Naive thymus-derived CD4-positive, alpha-beta T cell (primary cell): ENCODE results near the gene ZNRD2. TPM values are rescaled to one million over a fixed set of nuclear protein-coding genes. Genes with fewer than 3 reads are reported as not detected.

Experiments
- ATAC-seq: fragments of 150-1000 bp; cut with Tn5 transposase; 2 replicates; pipeline ENCODE4 v1.10.0; 2021; ENCODE audit warnings: mild to moderate bottlenecking, moderate library complexity
- CTCF ChIA-PET: fragments of 350-600 bp; sonication (Branson Sonifier 250); formaldehyde crosslinking; loops from one replicate; lab custom pipeline; 2021; ENCODE audit warnings: antibody characterized with exemption; lab: Charles Lee
- POLR2A ChIA-PET: fragments of 350-600 bp; sonication (Branson Sonifier 250); formaldehyde crosslinking; loops from one replicate; lab custom pipeline; 2021; ENCODE audit warnings: antibody characterized with exemption, inconsistent platforms; lab: Charles Lee
- DNase-seq, 9 donors: peaks; one replicate each; pipeline versions ENCODE4 v3.0.0 to v3.0.0-alpha.2; 2020 to 2022; ENCODE audit warnings: mixed read lengths in 1 of 9
- H3K27ac ChIP-seq: one replicate; pipeline ENCODE4 v1.7.0; 2013; ENCODE audit warnings: mild to moderate bottlenecking, low read depth, low read length, moderate library complexity
- H3K27me3 ChIP-seq, 2 donors: one replicate each; pipeline ENCODE4 v1.7.0; 2013; ENCODE audit warnings: low read length in 2 of 2, mild to moderate bottlenecking in 2 of 2, moderate library complexity in 2 of 2; ENCODE audit not compliant: control insufficient read depth in 2 of 2, insufficient read depth in 2 of 2
- H3K36me3 ChIP-seq, 3 experiments: 1 replicate in 2 of 3; 2 replicates in 1 of 3; pipeline ENCODE4 v1.7.0; 2013; ENCODE audit warnings: low read length in 3 of 3, mild to moderate bottlenecking in 3 of 3, moderate library complexity in 1 of 3; ENCODE audit not compliant: insufficient read depth in 3 of 3, control insufficient read depth in 2 of 3
- H3K4me1 ChIP-seq, 2 donors: one replicate each; pipeline ENCODE4 v1.7.0; 2013; ENCODE audit warnings: low read length in 2 of 2, mild to moderate bottlenecking in 2 of 2, moderate library complexity in 1 of 2; ENCODE audit not compliant: control insufficient read depth in 2 of 2, insufficient read depth in 2 of 2
- H3K4me3 ChIP-seq: 2 replicates; pipeline ENCODE4 v1.7.0; 2013; ENCODE audit warnings: mild to moderate bottlenecking, low read length
- H3K9me3 ChIP-seq, 3 experiments: 1 replicate in 2 of 3; 2 replicates in 1 of 3; pipeline ENCODE4 v1.7.0; 2013; ENCODE audit warnings: low read length in 3 of 3; ENCODE audit not compliant: control insufficient read depth in 2 of 3
- H3K27ac Mint-ChIP-seq, 9 donors: one replicate each; pipeline ENCODE4 v1.8.0; 2020 to 2022; ENCODE audit warnings: mixed read lengths in 9 of 9, mild to moderate bottlenecking in 8 of 9, moderate library complexity in 5 of 9, inconsistent platforms in 2 of 9
- H3K27me3 Mint-ChIP-seq, 5 donors: one replicate each; pipeline ENCODE4 v1.8.0; 2021 to 2022; ENCODE audit warnings: mixed read lengths in 5 of 5, mild to moderate bottlenecking in 1 of 5
- H3K36me3 Mint-ChIP-seq, 5 donors: one replicate each; pipeline ENCODE4 v1.8.0; 2020 to 2022; ENCODE audit warnings: mixed read lengths in 5 of 5, mild to moderate bottlenecking in 3 of 5, inconsistent platforms in 1 of 5
- H3K4me1 Mint-ChIP-seq, 7 donors: one replicate each; pipeline ENCODE4 v1.8.0; 2020 to 2022; ENCODE audit warnings: mixed read lengths in 7 of 7, mild to moderate bottlenecking in 3 of 7, inconsistent platforms in 1 of 7
- H3K4me3 Mint-ChIP-seq, 10 donors: one replicate each; pipeline ENCODE4 v1.8.0; 2020 to 2022; ENCODE audit warnings: mild to moderate bottlenecking in 10 of 10, mixed read lengths in 10 of 10, moderate library complexity in 6 of 10, inconsistent platforms in 2 of 10
- H3K9me3 Mint-ChIP-seq, 11 donors: one replicate each; pipeline ENCODE4 v1.8.0; 2020 to 2022; ENCODE audit warnings: mixed read lengths in 11 of 11, mild to moderate bottlenecking in 4 of 11, inconsistent platforms in 1 of 11, moderate library complexity in 1 of 11
- intact Hi-C, 2 donors: fragments of 100-400 bp; cut with micrococcal nuclease; formaldehyde crosslinking; loops; one replicate each; pipeline ENCODE4 v1.15.1; 2023
- polyA plus RNA-seq, 2 donors: library from polyadenylated mRNA; unstranded; fragments of 300-500 nt; fragmentation: Illumina TruSeq; gene quantifications; one replicate each; pipeline ENCODE4 v1.2.3, GENCODE V29; 2021
- total RNA-seq, 6 experiments: library from RNA in 5 of 6; stranded (reverse) in 5 of 6; gene quantifications; 1 replicate in 5 of 6; 2 replicates in 1 of 6; pipeline ENCODE4 v1.2.3 and lab custom pipeline; 2021 to 2026

Gene ZNRD2
- total and polyA plus RNA-seq, 7 experiments from 2014 or later: 29.1 to 86.0 (median 40.2) TPM

- Histone ChIP-seq H3K27ac (no peak overlapping the region), H3K4me1 (peaks cover 16% of the 10 kb centered on the region in 2 donors), H3K4me3 (no peak overlapping the region), H3K36me3 (peaks cover 12 to 92% (median 30%) of the 10 kb centered on the region in 3 experiments), H3K27me3 (no peaks in the 10 kb centered on the region), H3K9me3 (no peaks in the 10 kb centered on the region)
- CTCF ChIA-PET: interaction anchor here (0.6 to 1.7 kb wide), 2 partner anchors 27 to 148 kb away, joined by 3 read pairs; no protein-coding TSS in a partner anchor
- H3K27me3 Mint-ChIP-seq: no peaks in the 10 kb centered on the region
- H3K4me1 Mint-ChIP-seq: peaks cover 14 to 25% (median 17%) of the 10 kb centered on the region in 7 donors
- DNase-seq (no peak), ATAC-seq (no peak)
- intact Hi-C loops: no loop called here
- H3K36me3 Mint-ChIP-seq: peaks cover 0 to 20% (median 6%) of the 10 kb centered on the region in 5 donors
- no peak overlapping the region for H3K4me3 Mint-ChIP-seq
- H3K27ac Mint-ChIP-seq: no peak overlapping the region
- no peaks in the 10 kb centered on the region for H3K9me3 Mint-ChIP-seq
- POLR2A ChIA-PET: interaction anchor here (1.1 to 1.4 kb wide), 2 partner anchors 18 to 31 kb away, joined by 3 to 6 read pairs; no protein-coding TSS in a partner anchor
Observed at GRCh38 chr11:65621460-65621859, 51.2 kb downstream of the ZNRD2 start.

Other genes with a start within 250 kb of the ZNRD2 start
- 10 to 100 TPM; 45.3 to 99.3 (median 88.1) TPM for gene DPF2, start 236.6 kb upstream of the ZNRD2 start, total RNA-seq
- gene DPF2, start 236.6 kb upstream of the ZNRD2 start, polyA plus RNA-seq: 10 to 100 TPM; 52.4 to 70.6 TPM
- gene TIGD3, start 215.7 kb upstream of the ZNRD2 start, total RNA-seq: 1 to 10 TPM in 4 of 5 experiments, under 1 TPM in 1; 0.39 to 2.0 (median 1.6) TPM
- gene TIGD3, start 215.7 kb upstream of the ZNRD2 start, polyA plus RNA-seq: under 1 TPM; 0.45 to 0.75 TPM
- 10 to 100 TPM; 20.2 to 90.6 (median 34.1) TPM for gene SLC25A45, start 187.8 kb upstream of the ZNRD2 start, total RNA-seq
- 10 to 100 TPM; 12.3 to 21.3 TPM for gene SLC25A45, start 187.8 kb upstream of the ZNRD2 start, polyA plus RNA-seq
- 10 to 100 TPM; 28.9 to 66.8 (median 44.7) TPM for gene FRMD8, start 183.8 kb upstream of the ZNRD2 start, total RNA-seq
- gene FRMD8, start 183.8 kb upstream of the ZNRD2 start, polyA plus RNA-seq: 10 to 100 TPM; 39.3 to 55.8 TPM
- 1,000 to 10,000 TPM in 1 of 5 experiments, 100 to 1,000 TPM in 4; 358 to 1,454 (median 414) TPM for gene NEAT1, start 147.7 kb upstream of the ZNRD2 start, total RNA-seq
- gene NEAT1, start 147.7 kb upstream of the ZNRD2 start, polyA plus RNA-seq: 1 to 10 TPM; 2.5 to 2.6 TPM
- over 10,000 TPM in 4 of 5 experiments, 1,000 to 10,000 TPM in 1; 8,375 to 32,234 (median 31,408) TPM for gene MALAT1, start 71.4 kb upstream of the ZNRD2 start, total RNA-seq
- gene MALAT1, start 71.4 kb upstream of the ZNRD2 start, polyA plus RNA-seq: 1,000 to 10,000 TPM in 1 of 2 donors, 100 to 1,000 TPM in 1; 734 to 5,106 TPM
- 10 to 100 TPM; 63.2 to 79.8 (median 70.4) TPM for gene SCYL1, start 45.4 kb upstream of the ZNRD2 start, total RNA-seq
- 10 to 100 TPM; 27.0 to 69.1 TPM for gene SCYL1, start 45.4 kb upstream of the ZNRD2 start, polyA plus RNA-seq
- 100 to 1,000 TPM in 4 of 5 experiments, 10 to 100 TPM in 1; 91.4 to 288 (median 280) TPM for gene LTBP3, start 12.1 kb upstream of the ZNRD2 start, total RNA-seq
- gene LTBP3, start 12.1 kb upstream of the ZNRD2 start, polyA plus RNA-seq: 10 to 100 TPM; 18.7 to 41.2 TPM
- 10 to 100 TPM; 33.0 to 59.7 (median 45.3) TPM for gene FAM89B, start 2.1 kb downstream of the ZNRD2 start, total RNA-seq
- 100 to 1,000 TPM in 1 of 2 donors, 10 to 100 TPM in 1; 87.7 to 115 TPM for gene FAM89B, start 2.1 kb downstream of the ZNRD2 start, polyA plus RNA-seq
- 100 to 1,000 TPM; 108 to 207 (median 128) TPM for gene EHBP1L1, start 5.6 kb downstream of the ZNRD2 start, total RNA-seq
- gene EHBP1L1, start 5.6 kb downstream of the ZNRD2 start, polyA plus RNA-seq: 10 to 100 TPM; 12.3 to 14.2 TPM
- 1 to 10 TPM; 2.1 to 9.2 (median 4.8) TPM for gene KCNK7, start 25.3 kb downstream of the ZNRD2 start, total RNA-seq
- gene KCNK7, start 25.3 kb downstream of the ZNRD2 start, polyA plus RNA-seq: under 1 TPM in 1 of 2 donors, not detected in 1; 0.25 TPM
- gene MAP3K11, start 43.7 kb downstream of the ZNRD2 start, total RNA-seq: 10 to 100 TPM; 63.3 to 91.1 (median 88.2) TPM
- 10 to 100 TPM; 12.1 to 21.6 TPM for gene MAP3K11, start 43.7 kb downstream of the ZNRD2 start, polyA plus RNA-seq
- 10 to 100 TPM; 50.4 to 64.9 (median 56.6) TPM for gene PCNX3, start 45.3 kb downstream of the ZNRD2 start, total RNA-seq
- 1 to 10 TPM; 2.2 to 7.9 TPM for gene PCNX3, start 45.3 kb downstream of the ZNRD2 start, polyA plus RNA-seq
- 100 to 1,000 TPM; 145 to 249 (median 198) TPM for gene SIPA1, start 67.6 kb downstream of the ZNRD2 start, total RNA-seq
- 100 to 1,000 TPM in 1 of 2 donors, 10 to 100 TPM in 1; 90.3 to 184 TPM for gene SIPA1, start 67.6 kb downstream of the ZNRD2 start, polyA plus RNA-seq
- 100 to 1,000 TPM; 106 to 303 (median 165) TPM for gene RELA, start 92.4 kb downstream of the ZNRD2 start, total RNA-seq
- gene RELA, start 92.4 kb downstream of the ZNRD2 start, polyA plus RNA-seq: 10 to 100 TPM; 54.6 to 73.0 TPM
- 100 to 1,000 TPM in 4 of 5 experiments, 10 to 100 TPM in 1; 68.6 to 133 (median 113) TPM for gene KAT5, start 141.8 kb downstream of the ZNRD2 start, total RNA-seq
- 10 to 100 TPM; 36.8 to 56.8 TPM for gene KAT5, start 141.8 kb downstream of the ZNRD2 start, polyA plus RNA-seq
- gene RNASEH2C, start 150.3 kb downstream of the ZNRD2 start, total RNA-seq: 10 to 100 TPM; 41.8 to 94.0 (median 82.0) TPM
- gene RNASEH2C, start 150.3 kb downstream of the ZNRD2 start, polyA plus RNA-seq: 10 to 100 TPM; 40.2 to 80.3 TPM
- gene AP5B1, start 210.5 kb downstream of the ZNRD2 start, total RNA-seq: 10 to 100 TPM; 21.5 to 31.0 (median 23.5) TPM
- 10 to 100 TPM in 1 of 2 donors, 1 to 10 TPM in 1; 8.8 to 19.2 TPM for gene AP5B1, start 210.5 kb downstream of the ZNRD2 start, polyA plus RNA-seq
- not detected for gene OVOL1, start 216.6 kb downstream of the ZNRD2 start, total RNA-seq
- not detected for gene OVOL1, start 216.6 kb downstream of the ZNRD2 start, polyA plus RNA-seq